A673 (cell line): ENCODE measurements around the gene PMAIP1. TPM values are rescaled to one million over a fixed set of nuclear protein-coding genes. Genes with fewer than 3 reads are reported as not detected.

ENCODE experiments used
- Bru-seq: library from RNA; stranded (reverse); fragments of 400-500 nt; gene quantifications from one replicate; lab custom pipeline; 2021; lab: Mats Ljungman, UMichigan
- BruChase-seq, 2 experiments: library from RNA; stranded (reverse); fragments of 400-500 nt; gene quantifications; one replicate each; lab custom pipeline; 2021; lab: Mats Ljungman, UMichigan
- BruUV-seq: library from RNA; stranded (reverse); fragments of 400-500 nt; replicated peaks from 2 replicates; lab custom pipeline; 2021; lab: Mats Ljungman, UMichigan
- CTCF ChIA-PET: fragments of 300-600 bp; sonication (Branson Sonifier 250); formaldehyde crosslinking; loops from one replicate; lab custom pipeline; 2022; ENCODE audit warnings: antibody characterized with exemption; lab: Charles Lee
- POLR2A ChIA-PET: fragments of 300-600 bp; sonication (Branson Sonifier 250); formaldehyde crosslinking; loops from one replicate; lab custom pipeline; 2022; ENCODE audit warnings: antibody characterized with exemption; ENCODE audit not compliant: low non-redundant PET; lab: Charles Lee
- DNase-seq: peaks from one replicate; pipeline ENCODE4 v3.0.0-alpha.2; 2015; ENCODE audit warnings: low spot score
- H3K27ac ChIP-seq: fragments of 200-600 bp; sonication (generic); 2 replicates; pipeline ENCODE4 v1.5.1; 2016; ENCODE audit warnings: mixed run types, low read depth, mild to moderate bottlenecking, mixed read lengths, antibody characterized with exemption, low read length; ENCODE audit not compliant: poor library complexity, severe bottlenecking
- H3K27me3 ChIP-seq: fragments of 200-600 bp; sonication (generic); replicated peaks from 2 replicates; pipeline ENCODE4 v1.6.1; 2017; ENCODE audit warnings: mixed run types, low read depth, mild to moderate bottlenecking, mixed read lengths, antibody characterized with exemption, low read length; ENCODE audit not compliant: insufficient read depth, poor library complexity
- H3K36me3 ChIP-seq: fragments of 200-600 bp; sonication (generic); 2 replicates; pipeline ENCODE4 v1.6.1; 2016; ENCODE audit warnings: mixed run types, mild to moderate bottlenecking, mixed read lengths, antibody characterized with exemption, low read length; ENCODE audit not compliant: insufficient read depth, poor library complexity, severe bottlenecking
- H3K4me1 ChIP-seq: fragments of 200-600 bp; sonication (generic); 2 replicates; pipeline ENCODE4 v1.6.1; 2017; ENCODE audit warnings: mixed run types, mild to moderate bottlenecking, mixed read lengths, antibody characterized with exemption, low read length; ENCODE audit not compliant: insufficient read depth, poor library complexity, severe bottlenecking
- H3K4me3 ChIP-seq: fragments of 200-600 bp; sonication (generic); 2 replicates; pipeline ENCODE4 v1.5.1; 2016; ENCODE audit warnings: low read depth, mixed run types, mild to moderate bottlenecking, mixed read lengths, low read length; ENCODE audit not compliant: poor library complexity, severe bottlenecking
- H3K9me3 ChIP-seq: fragments of 200-600 bp; sonication (generic); 2 replicates; pipeline ENCODE4 v1.6.1; 2016; ENCODE audit warnings: mixed run types, low read depth, mild to moderate bottlenecking, mixed read lengths, antibody characterized with exemption, low read length; ENCODE audit not compliant: poor library complexity, severe bottlenecking
- CTCF ChIP-seq: fragments of 300-800, 200-600 bp; sonication (generic); conservative IDR thresholded peaks from 2 replicates; pipeline ENCODE4 v1.5.1; 2017; ENCODE audit warnings: low read depth, mild to moderate bottlenecking, antibody characterized with exemption, low read length, moderate library complexity, mixed read lengths
- EZH2 ChIP-seq: fragments of 200-600 bp; sonication (generic); IDR thresholded peaks from 2 replicates; pipeline ENCODE4 v1.6.1; 2017; ENCODE audit warnings: borderline replicate concordance, low read depth, mild to moderate bottlenecking, mixed read lengths, antibody characterized with exemption, low read length; ENCODE audit not compliant: poor library complexity, severe bottlenecking
- intact Hi-C: fragments of 100-400 bp; cut with micrococcal nuclease; formaldehyde crosslinking; loops from one replicate; pipeline ENCODE4 v1.10.0; 2022; ENCODE audit not compliant: unreplicated experiment
- long read RNA-seq: library from polyadenylated mRNA; stranded (forward); transcript quantifications from one replicate; pipeline ENCODE4 v2.0.0, GENCODE V29; 2022
- total RNA-seq: library from RNA; stranded (reverse); gene quantifications from 2 replicates; pipeline ENCODE4 v1.2.3, GENCODE V29; 2021

The PMAIP1 gene
- total RNA-seq: 43.6 TPM in 2 replicates
- Bru-seq, nascent RNA: percentile 96 among the genes with signal in this experiment
- BruChase-seq, experiment 1, labeled RNA remaining after a 2-hour chase: percentile 99 among the genes with signal in this experiment
- percentile 92 among the genes with signal in this experiment for BruChase-seq, experiment 2, labeled RNA remaining after a 6-hour chase
- long read RNA-seq, transcript PMAIP1-202 (2 exons, 1,948 nt): major isoform, 194 of 202 reads
- long read RNA-seq, partial matches to known transcripts: 4 of 202 reads
- long read RNA-seq, other reads (novel, unspliced or antisense): 0 of 202 reads

GRCh38 chr18:59899298-59900221 lies at the start of gene PMAIP1:
PMAIP1 (plus strand) TSS chr18:59899996; CDS start chr18:59900178, 182 bp downstream.
- Histone ChIP-seq H3K36me3 (peaks cover 20% of the 10 kb centered on the region), H3K27ac (peak within 1 kb of the TSS; percentile 91), H3K4me1 (peaks cover 24% of the 10 kb centered on the region), H3K9me3 (no peaks in the 10 kb centered on the region), H3K27me3 (no peaks in the 10 kb centered on the region), H3K4me3 (peak within 1 kb of the TSS; percentile 95)
- ChIA-PET POLR2A (interaction anchor here (0.7 to 1.1 kb wide), 4 partner anchors 16 to 119 kb away, joined by 3 to 4 read pairs (median 3); no protein-coding TSS in a partner anchor), CTCF (no interaction called here)
- DNase-seq: peak; percentile 94
- intact Hi-C loops: no loop called here
- TF ChIP-seq EZH2: no peak
- no peak for TF ChIP-seq CTCF
- no TSS peak for BruUV-seq

GRCh38 chr18:59851784-59852399 lies 47.9 kb upstream of the PMAIP1 start:
- ChIA-PET POLR2A (no interaction called here), CTCF (no interaction called here)
- H3K4me1 ChIP-seq: no peaks in the 10 kb centered on the region
- H3K36me3 ChIP-seq: no peaks in the 10 kb centered on the region
- intact Hi-C loops: no loop called here
- BruUV-seq: no TSS peak
- DNase-seq: no peak
- no peak for TF ChIP-seq CTCF
- TF ChIP-seq EZH2: no peak
- H3K9me3 ChIP-seq: no peaks in the 10 kb centered on the region
- H3K27me3 ChIP-seq: no peaks in the 10 kb centered on the region
- no peak overlapping the region for H3K27ac ChIP-seq
- no peak overlapping the region for H3K4me3 ChIP-seq

- Histone ChIP-seq H3K27ac (no peak overlapping the region), H3K27me3 (no peaks in the 10 kb centered on the region), H3K4me1 (no peaks in the 10 kb centered on the region), H3K36me3 (no peaks in the 10 kb centered on the region), H3K4me3 (no peak overlapping the region), H3K9me3 (no peaks in the 10 kb centered on the region)
- intact Hi-C loops: no loop called here
- CTCF ChIA-PET: no interaction called here
- no peak for DNase-seq
- TF ChIP-seq CTCF (no peak), EZH2 (no peak)
- POLR2A ChIA-PET: no interaction called here
- BruUV-seq: no TSS peak
Measured at GRCh38 chr18:59852548-59852947, 47.2 kb upstream of the PMAIP1 start.
